ENCODE measurements around the gene CNBP. TPM values are rescaled to one million over a fixed set of nuclear protein-coding genes. Genes with fewer than 3 reads are reported as not detected.

The CNBP gene
- total and polyA plus RNA-seq, 9 of the 15 experiments (the other 6 are each of a cell fraction or from before 2014, with no cell fraction given): 284 to 717 (median 412) TPM

DNA sequence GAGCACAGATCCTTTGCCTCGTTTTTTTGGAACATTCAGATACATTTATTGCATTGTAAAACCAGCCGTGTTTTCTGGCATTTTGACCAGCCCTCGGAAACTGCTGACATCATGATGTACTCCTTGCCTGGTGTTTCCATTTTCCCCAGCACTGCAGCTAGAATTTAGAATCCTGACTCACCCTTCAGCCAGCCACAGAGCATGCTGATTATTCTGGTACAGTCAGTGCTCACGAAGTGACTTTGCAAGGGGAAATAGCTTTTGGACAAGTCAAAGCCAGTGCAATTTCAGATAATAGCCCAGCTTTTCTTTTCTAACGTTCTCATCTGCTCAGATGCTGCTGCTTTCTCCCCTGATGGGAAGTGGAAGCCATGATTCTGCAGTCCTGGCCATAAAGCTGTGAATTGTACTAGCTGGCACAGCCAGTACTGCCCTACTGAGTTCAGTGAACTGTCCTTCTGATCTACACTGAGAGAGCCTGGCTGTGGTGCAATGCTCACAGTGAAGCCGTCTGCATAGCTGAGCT is 12.1 kb upstream of the CNBP start (continued):
- TF ChIP-seq ZFP36 (IDR thresholded peaks at IDR 0.05; ENCODE audit: low read depth, low read length, partially characterized antibody): peak; percentile 27
- no peak for TF ChIP-seq E2F3 (CRISPR knock-in tag; IDR thresholded peaks at IDR 0.05)
- TF ChIP-seq ZFP30 (CRISPR knock-in tag; IDR thresholded peaks at IDR 0.05; ENCODE audit: borderline replicate concordance): no peak
- TF ChIP-seq, protein P1, sequence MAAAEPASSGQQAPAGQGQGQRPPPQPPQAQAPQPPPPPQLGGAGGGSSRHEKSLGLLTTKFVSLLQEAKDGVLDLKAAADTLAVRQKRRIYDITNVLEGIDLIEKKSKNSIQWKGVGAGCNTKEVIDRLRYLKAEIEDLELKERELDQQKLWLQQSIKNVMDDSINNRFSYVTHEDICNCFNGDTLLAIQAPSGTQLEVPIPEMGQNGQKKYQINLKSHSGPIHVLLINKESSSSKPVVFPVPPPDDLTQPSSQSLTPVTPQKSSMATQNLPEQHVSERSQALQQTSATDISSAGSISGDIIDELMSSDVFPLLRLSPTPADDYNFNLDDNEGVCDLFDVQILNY (CRISPR knock-in tag; IDR thresholded peaks at IDR 0.05): no peak
- TF ChIP-seq, protein P2, sequence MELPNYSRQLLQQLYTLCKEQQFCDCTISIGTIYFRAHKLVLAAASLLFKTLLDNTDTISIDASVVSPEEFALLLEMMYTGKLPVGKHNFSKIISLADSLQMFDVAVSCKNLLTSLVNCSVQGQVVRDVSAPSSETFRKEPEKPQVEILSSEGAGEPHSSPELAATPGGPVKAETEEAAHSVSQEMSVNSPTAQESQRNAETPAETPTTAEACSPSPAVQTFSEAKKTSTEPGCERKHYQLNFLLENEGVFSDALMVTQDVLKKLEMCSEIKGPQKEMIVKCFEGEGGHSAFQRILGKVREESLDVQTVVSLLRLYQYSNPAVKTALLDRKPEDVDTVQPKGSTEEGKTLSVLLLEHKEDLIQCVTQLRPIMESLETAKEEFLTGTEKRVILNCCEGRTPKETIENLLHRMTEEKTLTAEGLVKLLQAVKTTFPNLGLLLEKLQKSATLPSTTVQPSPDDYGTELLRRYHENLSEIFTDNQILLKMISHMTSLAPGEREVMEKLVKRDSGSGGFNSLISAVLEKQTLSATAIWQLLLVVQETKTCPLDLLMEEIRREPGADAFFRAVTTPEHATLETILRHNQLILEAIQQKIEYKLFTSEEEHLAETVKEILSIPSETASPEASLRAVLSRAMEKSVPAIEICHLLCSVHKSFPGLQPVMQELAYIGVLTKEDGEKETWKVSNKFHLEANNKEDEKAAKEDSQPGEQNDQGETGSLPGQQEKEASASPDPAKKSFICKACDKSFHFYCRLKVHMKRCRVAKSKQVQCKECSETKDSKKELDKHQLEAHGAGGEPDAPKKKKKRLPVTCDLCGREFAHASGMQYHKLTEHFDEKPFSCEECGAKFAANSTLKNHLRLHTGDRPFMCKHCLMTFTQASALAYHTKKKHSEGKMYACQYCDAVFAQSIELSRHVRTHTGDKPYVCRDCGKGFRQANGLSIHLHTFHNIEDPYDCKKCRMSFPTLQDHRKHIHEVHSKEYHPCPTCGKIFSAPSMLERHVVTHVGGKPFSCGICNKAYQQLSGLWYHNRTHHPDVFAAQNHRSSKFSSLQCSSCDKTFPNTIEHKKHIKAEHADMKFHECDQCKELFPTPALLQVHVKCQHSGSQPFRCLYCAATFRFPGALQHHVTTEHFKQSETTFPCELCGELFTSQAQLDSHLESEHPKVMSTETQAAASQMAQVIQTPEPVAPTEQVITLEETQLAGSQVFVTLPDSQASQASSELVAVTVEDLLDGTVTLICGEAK (IDR thresholded peaks at IDR 0.05): no peak
- TF ChIP-seq, protein P2 (CRISPR knock-in tag; IDR thresholded peaks at IDR 0.05): no peak
- TF ChIP-seq MAFG (tag; conservative IDR thresholded peaks at IDR 0.05): peak; percentile 90
- no peak for TF ChIP-seq THRAP3 (IDR thresholded peaks at IDR 0.05; ENCODE audit: borderline replicate concordance)
- no peak for TF ChIP-seq HSF4 (CRISPR knock-in tag; IDR thresholded peaks at IDR 0.05; ENCODE audit: borderline replicate concordance)
- TF ChIP-seq, protein P3, sequence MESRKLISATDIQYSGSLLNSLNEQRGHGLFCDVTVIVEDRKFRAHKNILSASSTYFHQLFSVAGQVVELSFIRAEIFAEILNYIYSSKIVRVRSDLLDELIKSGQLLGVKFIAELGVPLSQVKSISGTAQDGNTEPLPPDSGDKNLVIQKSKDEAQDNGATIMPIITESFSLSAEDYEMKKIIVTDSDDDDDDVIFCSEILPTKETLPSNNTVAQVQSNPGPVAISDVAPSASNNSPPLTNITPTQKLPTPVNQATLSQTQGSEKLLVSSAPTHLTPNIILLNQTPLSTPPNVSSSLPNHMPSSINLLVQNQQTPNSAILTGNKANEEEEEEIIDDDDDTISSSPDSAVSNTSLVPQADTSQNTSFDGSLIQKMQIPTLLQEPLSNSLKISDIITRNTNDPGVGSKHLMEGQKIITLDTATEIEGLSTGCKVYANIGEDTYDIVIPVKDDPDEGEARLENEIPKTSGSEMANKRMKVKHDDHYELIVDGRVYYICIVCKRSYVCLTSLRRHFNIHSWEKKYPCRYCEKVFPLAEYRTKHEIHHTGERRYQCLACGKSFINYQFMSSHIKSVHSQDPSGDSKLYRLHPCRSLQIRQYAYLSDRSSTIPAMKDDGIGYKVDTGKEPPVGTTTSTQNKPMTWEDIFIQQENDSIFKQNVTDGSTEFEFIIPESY (CRISPR knock-in tag; IDR thresholded peaks at IDR 0.05): no peak
- peak; percentile 72 to 74 for TF ChIP-seq FOXK2 (conservative IDR thresholded peaks at IDR 0.05 in 1 of 2, IDR thresholded peaks at IDR 0.05 in 1 of 2; ENCODE audit: low read depth in 2 of 2)
- TF ChIP-seq RBM25 (IDR thresholded peaks at IDR 0.05; ENCODE audit: low read depth, low read length, severe bottlenecking): no peak
- TF ChIP-seq ESRRA (IDR thresholded peaks at IDR 0.05; ENCODE audit: borderline replicate concordance, low read depth): no peak
- TF ChIP-seq SRSF9 (IDR thresholded peaks at IDR 0.05; ENCODE audit: borderline replicate concordance, low read depth, low read length): no peak
- TF ChIP-seq FOXA3 (CRISPR knock-in tag; conservative IDR thresholded peaks at IDR 0.05 in 1 of 2, IDR thresholded peaks at IDR 0.05 in 1 of 2): no peak
- no peak for TF ChIP-seq KDM2B (CRISPR knock-in tag; IDR thresholded peaks at IDR 0.05)
- peak; percentile 50; the same call in 1 of the 2 replicates for TF ChIP-seq ARID1B (IDR thresholded peaks at IDR 0.05)

Measured in K562 (cell line).